Measurements from ENCODE around the gene STAT5B. TPM values are rescaled to one million over a fixed set of nuclear protein-coding genes. Genes with fewer than 3 reads are reported as not detected.
A peak's percentile ranks its signal among the peaks of the same experiment; 100 is the strongest.

The STAT5B gene
- total RNA-seq, 2 donors from 2014 or later = 117 to 207 TPM

DNA sequence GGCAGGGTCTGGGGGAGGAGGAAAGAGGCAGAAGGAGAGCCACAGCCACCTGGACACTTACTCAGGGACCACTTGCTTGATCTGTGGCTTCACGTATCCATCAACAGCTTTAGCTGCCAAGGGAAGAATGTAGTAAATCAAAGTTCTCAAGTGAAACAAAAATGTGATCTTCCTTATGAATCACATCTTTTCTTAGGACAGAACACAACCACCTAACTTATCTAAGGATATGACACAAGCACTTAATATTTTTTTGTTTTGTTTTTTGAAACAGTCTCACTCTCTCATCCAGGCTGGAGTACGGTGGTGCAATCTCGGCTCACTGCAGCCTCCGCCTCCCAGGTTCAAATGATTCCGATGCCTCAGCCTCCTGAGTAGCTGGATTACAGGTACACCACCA, 73.5 kb downstream of the STAT5B start:
- peak overlapping the region; percentile 21 to 72 for H3K27ac Mint-ChIP-seq
- ATAC-seq (no peak), DNase-seq (ENCODE audit: low spot score in 2 of 2) (no peak)
- no peaks in the 10 kb centered on the region for H3K9me3 Mint-ChIP-seq
- peaks cover 0 to 4% of the 10 kb centered on the region in 2 donors for H3K36me3 Mint-ChIP-seq

DNA sequence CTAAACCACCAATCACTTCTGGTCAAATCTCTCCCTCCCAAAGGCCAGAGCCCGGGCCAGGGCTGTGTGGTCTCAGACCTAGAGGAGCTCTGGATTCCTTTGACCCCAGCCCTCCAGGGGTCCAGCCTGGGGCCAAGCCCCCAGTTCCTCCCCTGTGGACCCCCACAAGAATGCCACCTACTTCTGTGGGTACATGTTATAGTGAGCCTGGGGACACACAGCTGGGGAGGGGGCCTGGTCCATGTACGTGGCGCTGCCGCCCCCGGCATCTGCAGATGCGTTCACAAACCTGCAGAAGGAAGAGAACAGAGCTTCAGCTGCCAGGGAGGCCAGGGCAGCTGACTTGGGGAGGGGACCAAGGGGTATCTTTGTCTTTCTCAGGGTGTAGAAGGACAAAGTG, 74.0 kb downstream of the STAT5B start:
- peak overlapping the region; percentile 21 to 72 for H3K27ac Mint-ChIP-seq
- DNase-seq (ENCODE audit: low spot score in 2 of 2) = no peak
- peak in 1 of 2 donors; percentile 13 for ATAC-seq
- H3K36me3 Mint-ChIP-seq = peaks cover 0 to 4% of the 10 kb centered on the region in 2 donors
- H3K9me3 Mint-ChIP-seq = no peaks in the 10 kb centered on the region

- no peak for DNase-seq (ENCODE audit: low spot score in 2 of 2)
- Mint-ChIP-seq H3K27ac (peak overlapping the region; percentile 10 to 21), H3K9me3 (no peaks in the 10 kb centered on the region), H3K36me3 (peaks cover 0 to 4% of the 10 kb centered on the region in 2 donors)
- no peak for ATAC-seq
These were observed 74.8 kb downstream of the STAT5B start for GRCh38 chr17:42201458-42201772.

GRCh38 chr17:42200706-42201457, 75.3 kb downstream of the STAT5B start:
- Mint-ChIP-seq H3K36me3 (peaks cover 0 to under 1% of the 10 kb centered on the region in 2 donors), H3K27ac (peak overlapping the region; percentile 21 to 85), H3K9me3 (no peaks in the 10 kb centered on the region)
- no peak for ATAC-seq
- no peak for DNase-seq (ENCODE audit: low spot score in 2 of 2)

DNA sequence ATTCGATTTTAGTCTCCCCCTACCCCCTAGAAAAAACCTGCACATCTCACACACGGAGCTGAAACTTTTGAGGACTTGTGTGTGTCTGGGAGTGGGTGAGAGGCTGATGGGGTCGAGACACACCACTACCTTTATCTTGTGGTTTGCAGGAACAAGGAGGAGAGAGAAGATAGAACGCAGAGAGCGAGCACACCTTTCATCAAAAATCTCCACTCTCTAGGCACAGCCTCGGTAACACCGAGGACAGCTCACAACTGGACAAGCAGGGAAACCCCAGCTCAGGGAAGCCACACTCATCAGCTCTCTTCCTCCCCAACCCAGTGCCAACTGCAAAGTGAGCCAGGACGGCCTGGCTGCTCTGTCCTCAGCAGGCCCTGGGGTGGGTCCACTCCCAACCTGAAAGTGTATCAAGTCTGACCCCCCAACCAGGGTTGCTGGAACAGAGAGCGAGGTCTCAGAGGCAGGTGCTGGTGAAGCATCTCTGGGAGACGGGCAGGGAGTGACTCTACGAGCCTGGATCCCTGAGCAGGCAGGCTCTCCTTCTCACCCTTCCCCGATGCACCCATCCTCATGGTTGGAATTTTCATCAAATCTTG, 76.7 kb downstream of the STAT5B start:
- no peaks in the 10 kb centered on the region for H3K36me3 Mint-ChIP-seq
- peak; percentile 16 to 19 for ATAC-seq
- H3K27ac Mint-ChIP-seq = peak overlapping the region; percentile 11 to 74
- no peaks in the 10 kb centered on the region for H3K9me3 Mint-ChIP-seq
- no peak for DNase-seq (ENCODE audit: low spot score in 2 of 2)

- no peaks in the 10 kb centered on the region for H3K36me3 Mint-ChIP-seq
- no peak for ATAC-seq
- no peaks in the 10 kb centered on the region for H3K9me3 Mint-ChIP-seq
- no peak for DNase-seq (ENCODE audit: low spot score in 2 of 2)
- H3K27ac Mint-ChIP-seq = peak overlapping the region; percentile 11 to 37
These were observed 77.3 kb downstream of the STAT5B start for GRCh38 chr17:42198897-42199296.

GRCh38 chr17:42197564-42198156, 78.5 kb downstream of the STAT5B start:
- ATAC-seq = no peak
- Mint-ChIP-seq H3K36me3 (peaks cover 0 to 7% of the 10 kb centered on the region in 2 donors), H3K9me3 (no peaks in the 10 kb centered on the region), H3K27ac (no peak overlapping the region)
- no peak for DNase-seq (ENCODE audit: low spot score in 2 of 2)

DNA sequence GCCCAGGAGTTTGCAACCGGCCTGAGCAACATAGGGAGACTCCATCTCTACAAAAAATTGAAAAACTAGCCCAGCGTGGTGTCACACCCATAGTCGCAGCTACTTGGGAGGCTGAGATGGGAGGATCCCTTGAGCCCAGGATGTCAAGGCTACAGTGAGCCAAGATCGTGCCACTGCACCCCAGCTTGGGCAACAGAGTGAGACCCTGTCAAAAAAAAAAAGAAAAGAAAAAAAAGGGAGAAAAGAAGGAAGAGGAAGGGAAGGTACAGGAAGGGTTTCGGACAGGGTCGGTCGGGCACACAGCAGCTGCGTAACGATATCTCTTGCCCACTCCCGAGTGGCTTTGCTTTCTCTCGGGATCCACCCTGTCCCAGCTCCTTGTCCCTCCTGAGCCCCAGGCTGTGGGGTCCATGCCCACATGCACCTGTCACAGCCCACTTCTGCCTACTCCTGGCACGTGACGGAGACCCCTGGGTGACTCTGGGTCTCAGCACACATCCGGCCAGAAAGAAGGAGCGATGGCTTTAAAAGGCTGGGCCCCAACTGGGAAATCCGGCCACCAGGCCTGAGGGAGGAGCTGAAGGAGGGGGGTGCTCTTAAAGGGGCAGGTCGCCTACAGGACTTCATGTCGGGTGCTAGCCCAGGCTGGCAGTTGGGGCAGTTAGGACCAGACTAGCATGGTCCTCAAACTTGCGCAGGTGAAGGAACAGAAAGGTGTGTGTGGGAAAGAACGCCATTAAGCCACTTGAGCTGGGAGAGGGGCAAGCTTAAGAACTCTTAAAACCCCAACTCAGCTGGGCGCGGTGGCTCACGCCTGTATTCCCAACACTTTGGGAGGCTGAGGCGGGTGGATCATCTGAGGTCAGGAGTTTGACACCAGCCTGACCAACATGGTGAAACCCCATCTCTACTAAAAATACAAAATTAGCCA, 82.0 kb downstream of the STAT5B start, which contains the start of gene GHDC:
Gene GHDC, minus strand, starts transcription at position 526 of the 931 bp plus-strand sequence. CDS start 913 bp downstream, outside the sequence.
- peak within 1 kb of the TSS; percentile 85 to 93 for H3K27ac Mint-ChIP-seq
- peak; percentile 92 to 97 for ATAC-seq
- no peaks in the 10 kb centered on the region for H3K9me3 Mint-ChIP-seq
- H3K36me3 Mint-ChIP-seq = peaks cover 0 to 7% of the 10 kb centered on the region in 2 donors
- peak; percentile 74 to 77 for DNase-seq (ENCODE audit: low spot score in 2 of 2)

DNA sequence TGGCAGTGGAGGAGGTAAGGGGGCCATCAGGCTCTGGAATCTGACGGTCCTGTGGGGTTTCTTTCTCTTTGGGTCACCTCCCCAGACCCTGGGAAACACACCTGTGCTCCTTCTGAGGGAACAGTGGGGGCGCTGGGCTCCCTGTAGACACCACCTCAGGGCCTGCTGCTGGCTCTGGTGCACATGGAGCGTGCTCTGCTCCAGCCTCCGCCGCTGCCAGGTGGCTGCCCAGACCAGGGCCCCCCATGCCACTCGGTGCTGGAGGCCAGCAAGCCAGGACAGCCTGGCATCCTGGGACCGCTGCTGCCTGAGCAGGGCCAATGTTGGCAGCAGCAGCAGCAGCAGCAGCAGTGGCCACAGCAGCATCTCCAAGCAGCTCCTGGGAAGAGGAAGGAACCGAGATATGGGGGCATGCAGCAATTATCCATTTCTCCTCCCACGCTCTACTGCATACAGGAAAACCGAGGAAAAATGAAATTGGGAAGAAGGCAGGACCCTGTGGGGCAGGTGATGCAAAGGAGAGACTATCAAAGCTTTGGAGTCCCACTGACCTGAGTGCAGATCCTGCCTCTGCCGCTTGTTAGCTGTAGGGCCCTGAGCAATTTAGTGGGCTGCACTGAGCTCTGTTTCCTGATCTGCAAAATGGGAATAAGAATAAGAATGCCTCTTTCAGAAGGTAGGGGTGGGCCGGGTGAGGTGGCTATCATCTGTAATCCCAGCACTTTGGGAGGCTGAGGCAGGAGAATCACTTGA, 82.8 kb downstream of the STAT5B start:
- H3K9me3 Mint-ChIP-seq = no peaks in the 10 kb centered on the region

DNA sequence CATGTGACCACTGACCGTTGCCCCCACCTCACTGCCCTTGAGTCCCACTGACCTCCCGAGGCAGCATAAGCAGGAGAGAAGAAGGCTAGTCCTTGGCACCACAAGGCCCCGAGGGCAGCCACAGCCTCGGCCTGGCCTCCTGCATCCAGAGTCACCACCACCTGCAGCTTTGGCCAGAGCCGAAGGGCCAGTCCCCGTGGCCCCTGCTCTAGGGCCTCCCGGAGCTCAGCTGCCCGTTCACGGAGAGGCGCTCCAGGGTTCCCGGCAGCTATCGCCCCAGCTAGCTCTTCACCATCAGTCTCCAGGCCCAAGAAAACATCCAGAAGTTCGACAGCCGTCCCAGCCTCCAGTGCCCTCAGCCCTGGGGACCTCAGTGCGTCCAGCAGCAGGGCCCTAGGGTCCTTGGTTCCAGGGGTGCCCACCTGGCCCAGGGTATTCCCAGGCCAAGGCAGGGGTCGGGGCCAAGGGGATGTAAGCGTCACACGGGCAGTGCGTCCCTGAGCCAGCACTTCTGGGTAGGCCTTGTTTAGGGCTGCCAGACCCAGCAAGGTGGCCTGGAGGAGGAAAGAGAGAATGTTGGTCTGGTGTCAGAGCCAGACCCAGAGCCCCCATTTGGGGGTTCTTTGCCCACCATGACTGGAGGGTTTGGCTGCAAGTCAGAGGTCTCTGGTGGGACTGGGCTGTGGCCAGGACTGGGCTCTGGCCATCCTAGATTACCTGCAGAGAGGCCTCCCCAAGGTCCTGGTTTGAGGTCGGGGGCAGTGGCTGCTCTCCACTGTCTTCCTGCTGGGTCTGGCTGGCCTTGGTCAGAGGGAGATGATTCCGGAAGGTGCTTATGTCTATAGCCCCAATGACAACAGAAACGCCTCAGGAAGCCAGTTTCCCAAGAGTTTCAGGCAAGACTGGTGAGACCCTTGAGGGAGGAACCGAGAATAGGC, 83.7 kb downstream of the STAT5B start:
- peak overlapping the region in 1 of 2 donors; percentile 36 for H3K27ac Mint-ChIP-seq
- ATAC-seq (no peak), DNase-seq (ENCODE audit: low spot score in 2 of 2) (no peak)
- H3K36me3 Mint-ChIP-seq = peaks cover 0 to 7% of the 10 kb centered on the region in 2 donors
- H3K9me3 Mint-ChIP-seq = no peaks in the 10 kb centered on the region

More for the DNA sequence above, 82.8 kb downstream of the STAT5B start:
- H3K36me3 Mint-ChIP-seq = peaks cover 0 to 7% of the 10 kb centered on the region in 2 donors
- H3K27ac Mint-ChIP-seq = peak overlapping the region; percentile 85 to 93
- ATAC-seq (no peak), DNase-seq (ENCODE audit: low spot score in 2 of 2) (no peak)

DNA sequence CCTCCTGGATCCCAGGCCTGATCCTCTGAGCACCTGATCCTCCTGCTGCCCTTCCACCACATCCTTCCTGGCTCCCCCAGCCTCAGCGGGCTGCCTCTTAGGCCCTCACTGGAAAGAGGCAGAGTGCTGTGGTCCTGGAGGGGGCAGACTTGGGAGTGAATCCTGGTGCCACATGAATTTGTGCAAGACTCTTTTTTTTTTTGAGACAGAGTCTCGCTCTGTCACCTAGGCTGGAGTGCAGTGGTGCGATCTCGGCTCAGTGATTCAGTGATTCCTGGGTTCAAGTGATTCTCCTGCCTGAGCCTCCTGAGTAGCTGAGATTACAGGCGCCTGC, 84.9 kb downstream of the STAT5B start:
- Mint-ChIP-seq H3K9me3 (no peaks in the 10 kb centered on the region), H3K27ac (no peak overlapping the region), H3K36me3 (peaks cover 0 to 7% of the 10 kb centered on the region in 2 donors)
- no peak for DNase-seq (ENCODE audit: low spot score in 2 of 2)
- no peak for ATAC-seq

- H3K9me3 Mint-ChIP-seq = no peaks in the 10 kb centered on the region
These were observed 85.5 kb downstream of the STAT5B start for GRCh38 chr17:42190491-42191274.

DNA sequence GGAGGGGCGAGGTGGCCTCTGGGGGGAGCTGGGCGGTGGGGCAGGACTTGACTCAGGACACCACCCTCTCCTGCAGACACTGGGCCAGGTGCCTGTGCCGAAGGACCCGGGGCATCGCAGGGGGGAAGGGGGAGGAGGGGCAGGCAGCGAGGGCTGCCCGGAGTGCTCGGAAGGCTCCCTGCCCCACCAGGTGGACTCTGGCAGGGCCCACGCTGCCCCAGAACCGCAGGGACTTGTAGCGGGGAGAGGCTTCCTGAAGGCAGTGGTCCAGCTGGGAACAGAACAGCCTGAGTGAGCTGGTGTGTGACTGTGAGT, 86.6 kb downstream of the STAT5B start:
- ATAC-seq = no peak
- Mint-ChIP-seq H3K36me3 (peaks cover 0 to 7% of the 10 kb centered on the region in 2 donors), H3K27ac (no peak overlapping the region), H3K9me3 (no peaks in the 10 kb centered on the region)
- no peak for DNase-seq (ENCODE audit: low spot score in 2 of 2)

More at GRCh38 chr17:42190491-42191274, 85.5 kb downstream of the STAT5B start:
- peaks cover 0 to 7% of the 10 kb centered on the region in 2 donors for H3K36me3 Mint-ChIP-seq
- no peak overlapping the region for H3K27ac Mint-ChIP-seq
- DNase-seq (ENCODE audit: low spot score in 2 of 2) (no peak), ATAC-seq (no peak)

GRCh38 chr17:42188749-42189650, 87.2 kb downstream of the STAT5B start:
- Mint-ChIP-seq H3K27ac (no peak overlapping the region), H3K36me3 (peaks cover 0 to 7% of the 10 kb centered on the region in 2 donors), H3K9me3 (no peaks in the 10 kb centered on the region)
- no peak for ATAC-seq
- DNase-seq (ENCODE audit: low spot score in 2 of 2) = no peak

All from activated naive CD4-positive, alpha-beta T cell treated with anti-CD3 and anti-CD28 coated beads, Interleukin-2, amount 50 U/mL, for 72 hours (primary cell).